H54 (cell line): Measurements from ENCODE around the gene MAOB.
"Not testable (repeated sequence)": the region's sequence is repeated elsewhere in the genome, so short reads cannot be mapped to it uniquely, and the experiment has no call there.

ENCODE experiments used
- DNase-seq: peaks from one replicate; pipeline ENCODE4 v3.0.0; 2011; ENCODE audit warnings: low spot score, mixed read lengths; ENCODE audit not compliant: insufficient read length
- FAIRE-seq: peaks from 3 replicates; lab custom pipeline; 2011; peaks lifted over from hg19 to GRCh38; lab: Jason Lieb, UNC
- POLR2A ChIP-seq: IDR thresholded peaks from 2 replicates; pipeline ENCODE4 v1.6.1; 2011; ENCODE audit warnings: low read depth, mild to moderate bottlenecking, low read length

Gene MAOB

DNA sequence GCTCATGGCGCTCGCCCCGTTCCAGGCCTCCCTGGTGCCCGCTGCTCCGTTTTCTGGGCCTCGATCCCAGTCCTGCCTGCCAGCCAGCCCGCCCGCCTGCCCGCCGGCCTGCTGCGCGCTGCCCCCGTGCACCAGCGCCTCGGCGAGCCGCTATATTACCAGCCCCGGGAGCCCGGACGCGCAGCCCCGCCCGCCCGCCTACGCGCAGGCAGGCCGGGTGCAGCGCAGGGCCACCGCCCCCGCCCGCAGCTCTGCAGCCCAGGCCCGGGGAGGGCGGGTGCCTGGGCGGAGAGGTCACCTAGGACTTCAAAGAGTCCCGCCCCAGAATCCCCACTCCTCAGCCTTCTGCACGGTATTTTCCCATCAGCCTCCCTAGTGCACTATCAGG is at the start of gene MAOB:
TSS of gene MAOB (minus strand) at position 157 of the 388 bp plus-strand sequence. CDS start at position 6, 151 bp downstream.
- TF ChIP-seq POLR2A: no peak
- FAIRE-seq (no peak), DNase-seq (no peak)

DNA sequence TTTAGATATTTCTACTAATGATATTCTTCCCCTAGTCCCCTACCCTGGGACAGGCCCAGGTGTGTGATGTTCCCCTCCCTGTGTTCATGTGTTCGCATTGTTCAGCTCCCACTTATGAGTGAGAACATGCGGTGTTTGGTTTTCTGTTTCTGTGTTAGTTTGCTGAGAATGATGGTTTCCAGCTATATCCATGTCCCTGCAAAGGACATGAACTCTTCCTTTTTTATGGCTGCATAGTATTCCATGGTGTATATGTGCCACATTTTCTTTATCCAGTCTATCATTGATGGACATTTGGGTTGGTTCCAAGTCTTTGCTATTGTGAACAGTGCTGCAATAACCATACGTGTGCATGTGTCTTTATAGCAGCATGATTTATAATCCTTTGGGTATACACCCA is 39.8 kb upstream of the MAOB start:
- not testable (repeated sequence) for DNase-seq, FAIRE-seq

GRCh38 chrX:43910772-43911171 is 28.5 kb upstream of the MAOB start:
- FAIRE-seq, DNase-seq: not testable (repeated sequence)

GRCh38 chrX:43910012-43910411 is 27.8 kb upstream of the MAOB start:
- DNase-seq (no peak), FAIRE-seq (no peak)
- no peak for TF ChIP-seq POLR2A

GRCh38 chrX:43909141-43909540 is 26.9 kb upstream of the MAOB start:
- DNase-seq (no peak), FAIRE-seq (no peak)
- no peak for TF ChIP-seq POLR2A

DNA sequence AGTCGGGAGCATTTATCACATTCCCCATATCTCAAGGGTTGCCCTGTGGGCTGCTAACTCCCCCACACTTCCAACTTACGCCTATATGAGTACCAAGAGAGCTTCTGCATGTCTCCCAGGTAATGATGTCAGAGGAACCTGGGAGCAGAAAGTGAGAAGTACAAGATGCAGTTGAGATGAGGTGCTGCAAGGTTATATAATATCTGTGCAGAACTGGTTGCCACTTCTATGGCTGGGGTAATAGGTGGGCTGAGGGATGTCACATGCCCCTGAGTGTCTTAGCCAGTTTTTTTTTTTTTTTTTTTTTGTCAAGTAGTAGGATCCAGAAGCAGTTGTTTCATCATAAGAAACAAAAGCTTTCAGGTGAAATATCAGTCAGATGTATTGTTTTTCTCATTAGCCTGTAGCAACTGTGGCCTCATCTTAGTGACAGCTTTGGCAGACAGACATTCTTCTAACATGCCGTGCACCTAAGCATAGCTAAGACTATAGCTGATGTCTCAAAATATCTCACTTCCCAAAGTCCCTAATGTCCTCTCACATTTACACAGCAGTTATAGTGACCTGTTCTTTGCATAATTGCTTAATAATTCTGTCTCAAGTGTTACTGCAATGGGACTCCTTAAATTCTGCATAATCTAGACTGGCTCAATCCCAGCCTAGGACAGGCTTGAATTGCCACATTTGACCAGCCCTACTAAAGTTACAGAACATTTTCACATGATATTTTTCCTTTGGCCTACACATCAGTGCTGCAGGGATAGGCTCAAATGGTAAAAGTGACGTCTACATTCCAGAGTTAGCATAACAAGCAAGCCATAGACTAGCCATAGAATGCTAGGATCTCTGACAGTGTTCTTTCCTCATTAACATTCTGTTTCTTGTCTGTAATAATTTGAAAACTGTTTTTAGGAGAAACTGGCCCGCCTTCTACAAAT is 17.9 kb upstream of the MAOB start:
- TF ChIP-seq POLR2A: no peak
- DNase-seq: no peak
- no peak for FAIRE-seq

DNA sequence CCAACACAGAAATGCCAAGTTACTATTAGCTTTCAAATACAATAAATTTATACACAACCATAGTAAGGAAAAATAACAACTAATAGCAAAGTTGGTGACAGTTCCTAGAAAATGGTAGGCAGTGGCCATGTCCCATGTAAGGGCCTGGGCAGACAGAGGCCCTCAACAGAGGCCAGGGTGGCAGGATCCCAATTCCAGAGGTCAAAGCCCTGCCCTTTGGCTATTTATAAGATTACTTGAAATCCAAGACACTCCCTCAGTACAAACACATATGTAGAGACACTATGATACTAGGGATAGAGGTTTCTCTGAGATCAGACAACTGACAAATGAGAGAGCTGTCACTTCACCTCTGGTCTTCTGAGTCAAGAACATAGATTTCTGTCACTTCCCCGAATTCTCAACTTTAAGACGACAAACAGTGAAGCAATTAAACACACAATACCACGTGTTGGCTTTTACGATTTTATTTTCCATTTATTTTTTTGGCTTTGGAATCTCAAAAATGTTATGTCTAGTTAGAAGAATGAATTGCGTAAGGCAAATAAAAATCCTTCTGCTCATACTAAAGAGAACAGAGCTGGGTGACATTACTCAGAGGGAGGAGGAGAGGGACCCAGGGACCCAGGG is 16.3 kb upstream of the MAOB start:
- DNase-seq (no peak), FAIRE-seq (no peak)
- no peak for TF ChIP-seq POLR2A

GRCh38 chrX:43897290-43897689 is 15.0 kb upstream of the MAOB start:
- TF ChIP-seq POLR2A: no peak
- no peak for FAIRE-seq
- no peak for DNase-seq

DNA sequence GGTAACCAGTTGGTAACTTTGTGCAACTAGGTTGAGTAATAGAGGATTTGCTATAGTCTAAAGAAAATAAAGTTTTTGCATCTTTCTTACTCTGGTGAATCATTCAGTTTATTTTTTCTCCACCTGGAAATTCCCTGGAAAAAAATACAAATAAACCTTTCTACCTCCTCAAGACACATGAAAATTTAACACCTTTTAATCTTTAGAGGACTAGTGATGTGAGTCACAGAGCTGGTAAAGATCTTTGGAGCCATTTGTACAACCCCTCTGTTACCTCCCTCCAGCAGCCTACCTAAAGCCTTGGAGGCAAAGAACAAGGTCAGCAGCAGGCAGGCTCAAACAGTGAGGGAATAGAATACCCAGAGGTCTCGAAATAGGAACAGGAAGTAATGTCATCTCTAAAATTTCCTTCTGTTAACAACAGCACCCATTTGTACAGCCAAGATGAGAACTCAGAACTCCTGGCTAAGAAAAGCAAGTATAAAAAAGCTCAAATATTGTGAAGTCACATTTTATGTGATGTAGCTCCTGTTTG is 10.2 kb upstream of the MAOB start:
- FAIRE-seq (no peak), DNase-seq (no peak)
- TF ChIP-seq POLR2A: no peak

GRCh38 chrX:43885617-43886016 is 3.4 kb upstream of the MAOB start:
- FAIRE-seq (no peak), DNase-seq (no peak)
- TF ChIP-seq POLR2A: no peak

DNA sequence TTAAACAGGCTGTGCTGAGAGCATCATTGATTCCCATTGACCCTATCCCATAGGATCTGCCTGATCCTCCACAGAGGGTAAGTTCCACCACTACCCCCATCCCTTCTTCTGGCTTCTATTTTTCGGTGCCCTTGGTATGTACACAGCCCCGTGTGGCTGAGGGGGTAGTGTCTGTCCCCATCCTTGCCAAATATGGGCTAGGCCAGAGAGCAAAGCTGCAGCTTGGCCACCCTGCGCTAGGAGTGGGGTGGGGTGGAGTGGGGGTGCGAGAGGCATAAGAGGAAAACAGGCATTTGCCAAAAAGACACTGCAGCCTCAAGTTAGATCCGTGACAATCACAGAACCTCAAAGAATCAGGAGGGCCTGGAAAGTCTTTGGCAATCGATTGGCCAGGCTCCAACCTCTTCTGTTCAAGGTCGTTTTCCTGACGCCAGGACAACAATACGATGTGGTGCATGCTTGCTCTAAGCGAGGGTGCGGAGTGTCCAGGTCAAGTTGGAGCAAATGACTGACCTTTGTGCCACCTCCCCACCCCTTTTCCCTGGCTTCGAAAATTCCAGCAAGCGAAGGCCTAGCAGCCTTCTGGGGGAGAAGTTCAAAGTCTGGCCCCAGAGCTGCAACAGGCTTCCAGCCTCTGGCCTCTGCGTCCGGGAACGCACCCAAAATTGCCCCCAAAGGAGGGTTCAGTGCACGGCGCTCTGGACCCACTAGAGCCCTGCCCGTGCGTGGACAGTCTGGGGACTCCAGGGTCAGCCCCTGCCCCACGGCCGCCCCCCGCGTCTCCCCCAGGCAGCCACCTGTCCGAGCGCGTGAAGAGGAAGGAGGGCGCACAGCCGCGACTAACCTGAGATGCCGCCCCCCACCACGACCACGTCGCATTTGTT is 598 bp downstream of the MAOB start:
- TF ChIP-seq POLR2A: no peak
- FAIRE-seq: no peak
- DNase-seq: no peak

GRCh38 chrX:43880425-43880824 is 1.8 kb downstream of the MAOB start:
- no peak for TF ChIP-seq POLR2A
- no peak for FAIRE-seq

GRCh38 chrX:43878906-43879526 is 3.2 kb downstream of the MAOB start:
- no peak for TF ChIP-seq POLR2A
- FAIRE-seq (no peak), DNase-seq (no peak)

More at GRCh38 chrX:43880425-43880824, 1.8 kb downstream of the MAOB start:
- DNase-seq: no peak
